Mucosa of rectum (tissue), 2 donors: ENCODE data around the gene TNRC6C.
A peak's percentile ranks its signal among the peaks of the same experiment; 100 is the strongest.

Experiments
- H3K27ac ChIP-seq, 2 donors: one replicate each; pipeline ENCODE4 v1.7.0; 2013; ENCODE audit warnings: inconsistent platforms in 2 of 2, low read depth in 2 of 2, low read length in 2 of 2
- H3K27me3 ChIP-seq, 2 donors: one replicate each; pipeline ENCODE4 v1.7.0; 2013; ENCODE audit warnings: low read length in 2 of 2; ENCODE audit not compliant: control insufficient read depth in 2 of 2, insufficient read depth in 2 of 2
- H3K36me3 ChIP-seq, 2 donors: one replicate each; pipeline ENCODE4 v1.7.0; 2013; ENCODE audit warnings: low read length in 2 of 2; ENCODE audit not compliant: control insufficient read depth in 2 of 2, insufficient read depth in 2 of 2
- H3K4me1 ChIP-seq, 2 donors: one replicate each; pipeline ENCODE4 v1.7.0; 2013; ENCODE audit warnings: low read length in 2 of 2, mild to moderate bottlenecking in 1 of 2; ENCODE audit not compliant: control insufficient read depth in 2 of 2, insufficient read depth in 2 of 2
- H3K4me3 ChIP-seq, 2 donors: one replicate each; pipeline ENCODE4 v1.7.0; 2013; ENCODE audit warnings: low read length in 2 of 2
- H3K9ac ChIP-seq, 2 donors: one replicate each; pipeline ENCODE4 v1.7.0; 2013; ENCODE audit warnings: low read length in 2 of 2, low read depth in 1 of 2, mild to moderate bottlenecking in 1 of 2
- H3K9me3 ChIP-seq, 2 donors: one replicate each; pipeline ENCODE4 v1.7.0; 2013; ENCODE audit warnings: low read length in 2 of 2; ENCODE audit not compliant: control insufficient read depth in 2 of 2
- donor health status: healthy.
- donor health status: Normal muscosa, but diverticular disease.

Gene TNRC6C

DNA sequence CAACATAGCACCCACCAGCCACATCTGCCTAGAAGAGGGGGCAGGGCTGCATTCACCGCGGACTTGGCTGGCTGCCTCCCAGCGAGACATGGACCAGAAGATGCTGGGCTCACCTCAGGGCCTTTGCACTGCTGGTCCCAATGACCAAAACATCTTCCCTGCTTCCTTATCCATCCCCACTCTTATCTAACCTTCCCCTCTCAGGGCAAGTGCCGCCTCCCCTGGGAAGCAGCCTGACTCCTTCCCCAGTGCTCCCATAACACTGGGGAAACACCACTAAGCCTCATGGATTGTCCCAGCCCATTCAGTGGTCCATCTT, 164.4 kb downstream of the TNRC6C start:
- Histone ChIP-seq H3K4me3 (no peak overlapping the region), H3K9me3 (no peaks in the 10 kb centered on the region), H3K9ac (no peak overlapping the region), H3K27ac (no peak overlapping the region), H3K36me3 (peaks cover 17 to 27% of the 10 kb centered on the region in 2 donors), H3K27me3 (no peaks in the 10 kb centered on the region), H3K4me1 (peaks cover 29 to 31% of the 10 kb centered on the region in 2 donors)

- peaks cover 17 to 27% of the 10 kb centered on the region in 2 donors for H3K36me3 ChIP-seq
- no peak overlapping the region for H3K4me3 ChIP-seq
- no peak overlapping the region for H3K27ac ChIP-seq
- no peak overlapping the region for H3K9ac ChIP-seq
- peaks cover 29 to 32% of the 10 kb centered on the region in 2 donors for H3K4me1 ChIP-seq
- H3K9me3 ChIP-seq, result no peaks in the 10 kb centered on the region
- no peaks in the 10 kb centered on the region for H3K27me3 ChIP-seq
Measured at GRCh38 chr17:78123258-78123929, 164.9 kb downstream of the TNRC6C start.

DNA sequence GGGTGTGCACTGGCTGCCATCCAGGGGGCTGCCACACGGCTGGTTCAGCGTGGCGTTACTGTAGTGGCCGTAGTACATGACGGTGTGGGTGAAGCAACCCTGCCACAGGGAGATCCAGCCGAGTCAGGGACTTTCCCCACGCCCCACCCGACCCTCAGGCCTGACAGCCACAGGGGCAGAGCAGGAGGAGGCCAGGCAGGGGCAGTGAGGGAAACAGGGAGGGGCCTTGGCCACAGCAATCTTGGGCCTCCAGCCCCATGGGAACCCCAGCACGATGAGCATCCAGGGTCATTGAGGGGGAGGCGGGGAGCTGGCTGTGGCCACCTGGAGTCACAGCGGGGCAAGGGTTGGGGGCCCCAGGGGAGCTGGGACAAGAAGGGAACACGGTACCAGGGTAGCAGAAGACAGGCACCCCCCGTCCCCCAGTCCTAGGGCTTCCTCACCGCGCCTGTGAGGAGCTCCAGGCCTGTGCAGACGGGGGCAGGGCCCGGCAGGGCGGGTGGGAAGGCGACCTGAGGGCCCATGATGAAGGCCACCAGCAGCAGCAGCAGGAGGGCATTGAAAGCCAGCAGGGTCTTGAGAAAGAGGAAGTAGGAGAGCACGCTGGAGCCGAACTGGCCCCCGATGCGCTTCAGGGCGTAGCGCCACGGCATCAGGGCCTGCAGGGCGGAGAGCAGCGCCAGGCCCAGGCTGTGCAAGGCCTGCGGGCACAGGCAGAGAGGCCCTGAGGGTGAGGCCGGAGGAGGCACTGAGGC, 165.8 kb downstream of the TNRC6C start:
- Histone ChIP-seq H3K27me3 (no peaks in the 10 kb centered on the region), H3K9me3 (no peaks in the 10 kb centered on the region), H3K36me3 (peaks cover 17 to 27% of the 10 kb centered on the region in 2 donors), H3K9ac (no peak overlapping the region), H3K4me3 (no peak overlapping the region), H3K4me1 (peaks cover 31 to 38% of the 10 kb centered on the region in 2 donors), H3K27ac (peak overlapping the region in 1 of 2 donors; percentile 52)

DNA sequence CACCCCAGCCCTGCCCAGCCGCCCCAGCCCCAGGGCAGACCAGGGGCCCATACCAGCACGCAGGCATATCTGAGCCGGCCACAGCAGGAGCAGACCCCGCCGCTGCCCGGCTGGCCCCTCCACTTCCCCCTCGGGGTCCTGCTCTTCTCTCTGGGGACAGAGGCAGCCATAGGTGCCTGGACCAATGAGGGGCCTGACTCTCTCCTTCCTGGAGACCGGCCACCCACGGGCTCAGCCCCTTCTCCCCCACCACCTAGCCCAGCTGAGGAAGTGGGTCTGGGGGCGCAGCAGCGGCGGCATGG, 166.3 kb downstream of the TNRC6C start:
- Histone ChIP-seq H3K27me3 (no peaks in the 10 kb centered on the region), H3K9ac (no peak overlapping the region), H3K27ac (peak overlapping the region in 1 of 2 donors; percentile 52), H3K4me1 (peaks cover 37 to 43% of the 10 kb centered on the region in 2 donors), H3K9me3 (no peaks in the 10 kb centered on the region), H3K4me3 (no peak overlapping the region), H3K36me3 (peaks cover 17 to 27% of the 10 kb centered on the region in 2 donors)

DNA sequence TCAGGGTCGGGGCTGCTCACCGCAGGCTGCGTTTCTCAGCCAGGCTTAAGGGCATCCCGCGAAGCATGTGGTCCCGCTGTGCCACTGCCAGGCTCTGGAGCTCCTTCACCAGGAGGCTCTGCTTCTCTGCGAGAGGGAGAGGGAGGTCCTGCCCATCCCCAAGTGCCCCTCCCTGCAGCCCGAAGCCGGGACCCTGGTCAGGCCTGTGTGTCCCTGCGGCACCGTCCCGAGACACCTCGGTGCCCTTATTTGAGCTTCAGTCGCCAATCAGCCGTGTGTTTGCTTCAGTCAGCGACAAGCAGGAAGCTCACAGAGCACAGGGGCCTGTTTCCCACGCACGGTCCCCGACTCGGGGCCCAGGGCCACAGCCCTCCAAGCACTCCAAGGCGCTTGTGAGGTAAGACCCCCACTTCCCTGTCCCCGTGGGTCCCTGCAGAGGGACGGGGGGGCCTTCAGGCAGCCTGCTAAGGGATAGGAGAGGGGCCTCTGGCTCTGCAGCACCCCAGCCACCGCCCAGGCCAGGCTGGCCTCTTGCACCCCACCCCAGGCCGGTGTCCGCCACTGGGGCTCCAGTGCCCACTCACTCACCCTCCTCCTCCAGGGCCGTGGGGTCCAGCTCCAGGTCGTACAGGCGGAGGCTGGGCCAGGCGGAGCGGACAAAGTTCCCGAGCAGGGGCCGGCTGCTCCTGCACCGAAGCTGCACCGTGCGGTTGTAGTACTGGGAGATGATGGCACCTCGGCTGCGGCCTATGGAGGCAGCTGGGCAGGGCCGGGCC, 166.8 kb downstream of the TNRC6C start:
- Histone ChIP-seq H3K9me3 (no peaks in the 10 kb centered on the region), H3K9ac (peak overlapping the region in 1 of 2 donors; percentile 14), H3K27me3 (no peaks in the 10 kb centered on the region), H3K4me1 (peaks cover 41 to 47% of the 10 kb centered on the region in 2 donors), H3K36me3 (peaks cover 17 to 27% of the 10 kb centered on the region in 2 donors), H3K4me3 (no peak overlapping the region), H3K27ac (peak overlapping the region in 1 of 2 donors; percentile 52)

DNA sequence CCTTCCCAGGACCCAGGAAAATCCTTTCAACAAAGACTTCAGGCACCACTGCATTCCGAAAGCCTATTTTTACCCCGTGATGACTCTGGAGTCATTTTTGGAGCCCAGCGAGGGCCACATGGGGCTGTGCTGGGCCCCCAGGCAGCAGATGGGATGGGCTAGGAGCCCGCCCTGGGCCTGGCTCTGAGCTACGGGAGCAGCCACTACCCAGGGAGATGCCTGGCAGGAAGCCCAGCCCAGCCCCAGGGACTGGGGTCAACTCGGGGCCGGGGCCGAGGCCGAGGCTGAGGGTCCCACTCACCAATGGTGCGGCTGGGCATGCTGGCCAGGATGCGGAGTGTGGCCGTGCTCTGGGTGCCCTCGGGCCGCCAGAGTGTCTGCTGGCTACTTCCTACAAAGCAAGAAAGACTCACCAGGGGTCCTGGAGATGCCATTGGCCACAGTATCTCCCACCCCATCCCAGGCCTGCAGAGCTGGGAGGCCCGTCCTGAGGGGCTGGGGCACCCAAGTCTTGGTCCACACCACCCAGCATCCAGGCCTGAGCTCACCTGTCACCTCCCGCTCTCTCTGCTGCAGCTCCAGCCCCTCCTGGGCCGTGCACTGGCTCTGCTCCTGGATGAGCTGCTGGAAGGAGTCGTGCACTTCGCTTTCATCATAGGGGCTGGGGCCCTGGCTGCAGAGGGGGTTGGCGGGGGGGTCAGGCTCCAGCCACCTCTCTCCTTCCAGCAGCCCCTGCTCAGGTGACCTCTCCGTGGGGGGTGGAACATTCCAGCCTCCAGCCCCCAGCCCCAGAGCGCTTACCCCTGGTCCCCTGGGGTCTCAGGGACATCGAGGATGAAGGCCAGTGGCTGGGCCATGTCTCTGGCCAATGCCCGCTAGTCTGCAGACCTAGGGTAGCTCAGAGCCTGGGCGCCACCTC, 167.7 kb downstream of the TNRC6C start:
- no peak overlapping the region for H3K4me3 ChIP-seq
- H3K9ac ChIP-seq, result peak overlapping the region in 1 of 2 donors; percentile 76
- peak overlapping the region; percentile 36 to 90 for H3K27ac ChIP-seq
- H3K36me3 ChIP-seq, result peaks cover 17 to 24% of the 10 kb centered on the region in 2 donors
- peaks cover 45 to 47% of the 10 kb centered on the region in 2 donors for H3K4me1 ChIP-seq
- H3K27me3 ChIP-seq, result no peaks in the 10 kb centered on the region
- no peaks in the 10 kb centered on the region for H3K9me3 ChIP-seq

DNA sequence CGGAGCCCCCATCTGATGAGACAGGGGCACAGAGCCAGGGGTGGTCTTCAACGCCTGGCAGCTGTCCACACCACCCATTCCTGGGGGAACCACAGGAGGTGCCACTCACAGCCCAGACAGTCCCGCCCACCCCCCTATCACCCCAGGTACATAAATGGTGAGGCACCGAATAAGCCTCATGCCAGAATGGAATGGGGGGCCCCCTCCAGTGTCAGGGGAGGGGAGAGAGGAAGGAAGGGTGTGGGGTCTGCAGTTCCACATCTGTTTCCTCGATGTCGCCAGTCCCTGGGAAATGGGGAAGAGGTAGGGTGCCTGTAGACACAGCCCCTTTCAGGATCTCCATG, 168.4 kb downstream of the TNRC6C start:
- Histone ChIP-seq H3K27me3 (no peaks in the 10 kb centered on the region), H3K36me3 (peaks cover 17 to 21% of the 10 kb centered on the region in 2 donors), H3K9me3 (no peaks in the 10 kb centered on the region), H3K4me1 (peaks cover 45 to 47% of the 10 kb centered on the region in 2 donors), H3K9ac (peak overlapping the region; percentile 76 to 85), H3K27ac (peak overlapping the region; percentile 36 to 90), H3K4me3 (peak overlapping the region; percentile 76)

GRCh38 chr17:78127239-78127887, 168.9 kb downstream of the TNRC6C start:
- H3K9ac ChIP-seq, result peak overlapping the region; percentile 76 to 85
- peak overlapping the region; percentile 76 for H3K4me3 ChIP-seq
- peaks cover 47 to 48% of the 10 kb centered on the region in 2 donors for H3K4me1 ChIP-seq
- H3K36me3 ChIP-seq, result peaks cover 16 to 17% of the 10 kb centered on the region in 2 donors
- no peaks in the 10 kb centered on the region for H3K9me3 ChIP-seq
- H3K27me3 ChIP-seq, result no peaks in the 10 kb centered on the region
- H3K27ac ChIP-seq, result peak overlapping the region; percentile 86 to 90

- Histone ChIP-seq H3K36me3 (peaks cover 9 to 14% of the 10 kb centered on the region in 2 donors), H3K27me3 (no peaks in the 10 kb centered on the region), H3K9me3 (no peaks in the 10 kb centered on the region), H3K4me1 (peaks cover 44 to 45% of the 10 kb centered on the region in 2 donors), H3K4me3 (peak overlapping the region; percentile 76), H3K27ac (peak overlapping the region; percentile 86 to 90), H3K9ac (peak overlapping the region; percentile 76 to 85)
Measured at GRCh38 chr17:78127888-78128550, 169.5 kb downstream of the TNRC6C start.
